Measurements from ENCODE around the gene PARP1. TPM values are rescaled to one million over a fixed set of nuclear protein-coding genes. Genes with fewer than 3 reads are reported as not detected.
A peak's percentile ranks its signal among the peaks of the same experiment; 100 is the strongest.
"Not testable (repeated sequence)": the region's sequence is repeated elsewhere in the genome, so short reads cannot be mapped to it uniquely, and the experiment has no call there.

PARP1 gene
- total RNA-seq, 1 donor from 2014 or later, result 101 TPM

- Mint-ChIP-seq H3K27ac (no peak overlapping the region), H3K4me1 (peaks cover 6% of the 10 kb centered on the region), H3K27me3 (ENCODE audit: low read depth) (peaks cover 2% of the 10 kb centered on the region), H3K36me3 (no peaks in the 10 kb centered on the region), H3K9me3 (no peaks in the 10 kb centered on the region), H3K4me3 (no peak overlapping the region)
- no peak for DNase-seq (ENCODE audit: low spot score in 2 of 2, unreplicated experiment in 2 of 2)
- TF ChIP-seq CTCF (IDR thresholded peaks at IDR 0.05; ENCODE audit: unreplicated experiment), result no peak
Observed at GRCh38 chr1:226428348-226428747, 20.5 kb upstream of the PARP1 start.

- no peak overlapping the region for H3K27ac Mint-ChIP-seq
- DNase-seq (ENCODE audit: low spot score in 2 of 2, unreplicated experiment in 2 of 2), result no peak
- no peaks in the 10 kb centered on the region for H3K36me3 Mint-ChIP-seq
- no peak overlapping the region for H3K4me3 Mint-ChIP-seq
- H3K4me1 Mint-ChIP-seq, result peaks cover 6% of the 10 kb centered on the region
- H3K9me3 Mint-ChIP-seq, result no peaks in the 10 kb centered on the region
- no peak for TF ChIP-seq CTCF (IDR thresholded peaks at IDR 0.05; ENCODE audit: unreplicated experiment)
- H3K27me3 Mint-ChIP-seq (ENCODE audit: low read depth), result no peaks in the 10 kb centered on the region
Observed at GRCh38 chr1:226427131-226427530, 19.2 kb upstream of the PARP1 start.

- H3K4me1 Mint-ChIP-seq; DNase-seq (ENCODE audit: low spot score in 2 of 2, unreplicated experiment in 2 of 2); H3K36me3 Mint-ChIP-seq; H3K9me3 Mint-ChIP-seq; H3K27me3 Mint-ChIP-seq (ENCODE audit: low read depth); H3K27ac Mint-ChIP-seq; H3K4me3 Mint-ChIP-seq: not testable (repeated sequence)
Observed at GRCh38 chr1:226426395-226426794, 18.5 kb upstream of the PARP1 start.

GRCh38 chr1:226425431-226426031 is 17.6 kb upstream of the PARP1 start:
- Mint-ChIP-seq H3K36me3 (no peaks in the 10 kb centered on the region), H3K4me3 (no peak overlapping the region), H3K9me3 (no peaks in the 10 kb centered on the region), H3K27ac (no peak overlapping the region), H3K27me3 (ENCODE audit: low read depth) (no peaks in the 10 kb centered on the region), H3K4me1 (peaks cover 6% of the 10 kb centered on the region)
- DNase-seq (ENCODE audit: low spot score in 2 of 2, unreplicated experiment in 2 of 2), result no peak
- no peak for TF ChIP-seq CTCF (IDR thresholded peaks at IDR 0.05; ENCODE audit: unreplicated experiment)

GRCh38 chr1:226425004-226425378 is 17.1 kb upstream of the PARP1 start:
- H3K27ac Mint-ChIP-seq, result no peak overlapping the region
- H3K4me1 Mint-ChIP-seq, result peaks cover 6% of the 10 kb centered on the region
- H3K9me3 Mint-ChIP-seq, result no peaks in the 10 kb centered on the region
- no peak overlapping the region for H3K4me3 Mint-ChIP-seq
- no peak for DNase-seq (ENCODE audit: low spot score in 2 of 2, unreplicated experiment in 2 of 2)
- no peaks in the 10 kb centered on the region for H3K27me3 Mint-ChIP-seq (ENCODE audit: low read depth)
- no peaks in the 10 kb centered on the region for H3K36me3 Mint-ChIP-seq
- no peak for TF ChIP-seq CTCF (IDR thresholded peaks at IDR 0.05; ENCODE audit: unreplicated experiment)

- peak; percentile 48 for TF ChIP-seq CTCF (IDR thresholded peaks at IDR 0.05; ENCODE audit: unreplicated experiment)
- Mint-ChIP-seq H3K4me1 (peaks cover 6% of the 10 kb centered on the region), H3K27me3 (ENCODE audit: low read depth) (peaks cover under 1% of the 10 kb centered on the region), H3K4me3 (no peak overlapping the region), H3K9me3 (no peaks in the 10 kb centered on the region), H3K27ac (no peak overlapping the region), H3K36me3 (no peaks in the 10 kb centered on the region)
- DNase-seq (ENCODE audit: low spot score in 2 of 2, unreplicated experiment in 2 of 2), result no peak
Observed at GRCh38 chr1:226424221-226425003, 16.5 kb upstream of the PARP1 start.
